ENCODE measurements around the gene SPATA19. TPM values are rescaled to one million over a fixed set of nuclear protein-coding genes. Genes with fewer than 3 reads are reported as not detected.

SPATA19 gene
- total and polyA plus RNA-seq, 11 donors: not detected

DNA sequence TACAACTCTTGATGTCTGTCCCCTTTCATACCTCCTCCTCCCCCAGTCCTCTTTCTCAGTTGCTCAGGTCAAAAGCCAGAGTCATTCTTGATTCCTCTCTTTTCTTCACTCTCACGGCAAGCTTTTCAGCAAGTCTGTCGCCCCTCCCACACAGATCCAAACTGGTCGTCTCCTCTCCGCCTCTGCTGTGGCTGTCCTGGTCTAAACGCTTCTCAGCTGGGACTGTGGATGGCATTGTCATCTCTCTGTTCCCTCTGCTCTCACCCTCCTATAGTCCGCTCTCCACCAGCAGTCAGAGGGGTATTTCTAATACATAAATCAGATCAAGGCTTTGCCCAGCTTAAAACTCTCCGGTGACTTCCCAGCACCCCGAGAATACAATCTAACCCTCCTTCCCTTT is 46.8 kb upstream of the SPATA19 start:
- DNase-seq (peak in 1 of 5 donors; percentile 1), ATAC-seq (no peak)
- Histone ChIP-seq H3K9me3 (no peaks in the 10 kb centered on the region), H3K4me1 (peaks cover 0 to 11% (median 0%) of the 10 kb centered on the region in 12 donors), H3K27ac (no peak overlapping the region), H3K36me3 (no peaks in the 10 kb centered on the region), H3K27me3 (no peaks in the 10 kb centered on the region), H3K4me3 (no peak overlapping the region)
- TF ChIP-seq POLR2A (IDR thresholded peaks at IDR 0.05): no peak
- TF ChIP-seq, protein P1, sequence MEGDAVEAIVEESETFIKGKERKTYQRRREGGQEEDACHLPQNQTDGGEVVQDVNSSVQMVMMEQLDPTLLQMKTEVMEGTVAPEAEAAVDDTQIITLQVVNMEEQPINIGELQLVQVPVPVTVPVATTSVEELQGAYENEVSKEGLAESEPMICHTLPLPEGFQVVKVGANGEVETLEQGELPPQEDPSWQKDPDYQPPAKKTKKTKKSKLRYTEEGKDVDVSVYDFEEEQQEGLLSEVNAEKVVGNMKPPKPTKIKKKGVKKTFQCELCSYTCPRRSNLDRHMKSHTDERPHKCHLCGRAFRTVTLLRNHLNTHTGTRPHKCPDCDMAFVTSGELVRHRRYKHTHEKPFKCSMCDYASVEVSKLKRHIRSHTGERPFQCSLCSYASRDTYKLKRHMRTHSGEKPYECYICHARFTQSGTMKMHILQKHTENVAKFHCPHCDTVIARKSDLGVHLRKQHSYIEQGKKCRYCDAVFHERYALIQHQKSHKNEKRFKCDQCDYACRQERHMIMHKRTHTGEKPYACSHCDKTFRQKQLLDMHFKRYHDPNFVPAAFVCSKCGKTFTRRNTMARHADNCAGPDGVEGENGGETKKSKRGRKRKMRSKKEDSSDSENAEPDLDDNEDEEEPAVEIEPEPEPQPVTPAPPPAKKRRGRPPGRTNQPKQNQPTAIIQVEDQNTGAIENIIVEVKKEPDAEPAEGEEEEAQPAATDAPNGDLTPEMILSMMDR (IDR thresholded peaks at IDR 0.05): no peak
- intact Hi-C loops (cut with DNase I): no loop called here
- WGBS, 4 donors: 72 to 78% (median 75%) methylated on average over 8 of the region's 8 CpGs

DNA sequence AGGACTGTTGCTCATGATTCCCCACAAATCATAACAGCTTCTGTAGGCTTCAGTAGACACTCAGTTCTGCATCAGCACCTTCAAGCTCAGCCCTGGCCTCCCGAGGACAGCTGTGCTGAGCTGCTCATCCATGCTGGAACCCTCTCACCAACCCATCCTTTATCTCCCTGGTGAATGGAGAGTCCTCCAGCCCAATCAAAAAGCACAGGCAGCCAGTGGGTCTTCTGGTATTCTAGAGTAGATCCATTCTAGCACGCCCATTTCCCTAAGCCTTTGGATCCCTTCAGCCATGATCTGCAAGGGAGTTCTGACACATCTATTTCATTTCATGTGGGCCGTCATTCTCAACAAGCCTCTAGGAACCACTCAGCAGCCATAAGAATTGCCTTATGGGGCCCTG is 44.6 kb upstream of the SPATA19 start:
- ATAC-seq (no peak), DNase-seq (no peak)
- H3K9me3 ChIP-seq: no peaks in the 10 kb centered on the region
- H3K36me3 ChIP-seq: no peaks in the 10 kb centered on the region
- 85 to 92% (median 88%) methylated on average over 3 of the region's 3 CpGs for WGBS, 4 donors
- intact Hi-C loops (cut with DNase I): no loop called here
- H3K4me3 ChIP-seq: no peak overlapping the region
- peaks cover 0 to 7% (median 0%) of the 10 kb centered on the region in 12 donors for H3K4me1 ChIP-seq
- H3K27me3 ChIP-seq: no peaks in the 10 kb centered on the region
- TF ChIP-seq, protein P1 (IDR thresholded peaks at IDR 0.05): no peak
- H3K27ac ChIP-seq: no peak overlapping the region

DNA sequence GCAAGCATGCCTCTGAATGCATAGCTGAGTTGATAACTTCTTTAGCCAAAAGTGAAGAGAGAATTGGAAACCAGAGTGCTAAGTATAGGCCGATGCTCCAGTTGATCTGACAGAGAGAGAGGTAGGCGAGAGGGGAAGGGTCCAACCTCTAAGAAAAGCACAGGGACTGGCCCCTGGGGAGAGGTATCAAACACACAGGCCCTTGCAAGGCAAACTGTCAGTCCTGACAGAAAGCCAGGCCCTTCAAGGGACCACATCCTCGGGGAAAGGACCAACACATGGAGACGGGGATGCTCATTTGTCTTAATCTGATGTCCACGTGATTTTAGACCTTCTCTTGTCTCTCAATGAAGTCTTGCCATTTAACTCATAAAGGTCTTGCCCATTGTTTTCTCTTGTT is 43.9 kb upstream of the SPATA19 start:
- Histone ChIP-seq H3K27me3 (no peaks in the 10 kb centered on the region), H3K9me3 (no peaks in the 10 kb centered on the region), H3K4me1 (no peaks in the 10 kb centered on the region), H3K36me3 (no peaks in the 10 kb centered on the region), H3K4me3 (no peak overlapping the region), H3K27ac (no peak overlapping the region)
- TF ChIP-seq POLR2A (IDR thresholded peaks at IDR 0.05): no peak
- TF ChIP-seq, protein P1 (IDR thresholded peaks at IDR 0.05): no peak
- DNase-seq: peak in 1 of 5 donors; percentile 2
- no peak for ATAC-seq
- 78 to 83% (median 80%) methylated on average over 5 of the region's 5 CpGs for WGBS, 4 donors
- intact Hi-C loops (cut with DNase I): no loop called here

DNA sequence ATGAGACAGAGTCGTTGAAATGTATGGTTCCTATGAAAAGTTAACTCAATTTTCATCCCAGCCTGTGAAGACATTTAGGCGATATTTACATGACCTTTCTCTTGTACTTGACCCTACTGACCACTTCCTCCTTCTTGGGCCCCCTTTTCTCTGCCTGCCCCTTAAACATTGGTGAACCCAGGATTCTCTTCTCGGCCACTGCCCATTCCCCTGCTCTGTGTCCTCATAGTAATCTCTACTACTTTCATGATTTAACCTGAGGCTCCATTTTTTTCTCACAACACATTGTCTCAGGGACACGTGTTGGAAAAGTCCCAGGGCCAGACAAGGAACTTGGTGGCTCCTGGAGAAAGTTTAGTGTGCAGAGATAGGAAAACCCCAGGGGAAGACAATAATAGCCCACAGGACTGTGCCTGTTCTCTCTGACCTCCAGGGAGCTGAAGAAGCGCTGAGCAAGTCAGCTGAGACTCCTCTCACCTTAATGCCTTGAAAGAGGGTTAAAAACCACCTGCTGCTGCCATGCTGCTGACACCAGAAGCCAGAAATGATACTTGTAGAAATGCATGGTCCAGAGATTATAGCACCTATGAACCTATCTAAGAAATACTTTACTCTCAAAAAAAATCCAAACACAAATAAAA is 42.5 kb upstream of the SPATA19 start:
- H3K27ac ChIP-seq: no peak overlapping the region
- no peaks in the 10 kb centered on the region for H3K36me3 ChIP-seq
- no peak overlapping the region for H3K4me3 ChIP-seq
- H3K9me3 ChIP-seq: peaks cover 0 to 6% (median 0%) of the 10 kb centered on the region in 12 donors
- no peak for ATAC-seq
- no peaks in the 10 kb centered on the region for H3K27me3 ChIP-seq
- TF ChIP-seq, protein P1 (IDR thresholded peaks at IDR 0.05): no peak
- no peak for TF ChIP-seq POLR2A (IDR thresholded peaks at IDR 0.05)
- intact Hi-C loops (cut with DNase I): no loop called here
- no peak for DNase-seq
- H3K4me1 ChIP-seq: no peaks in the 10 kb centered on the region
- 67 to 76% (median 73%) methylated on average over 5 of the region's 5 CpGs for WGBS, 4 donors

All from heart left ventricle (tissue), 16 donors.